H1 (cell line): Measurements from ENCODE around the gene ADAMTSL2. TPM values are rescaled to one million over a fixed set of nuclear protein-coding genes. Genes with fewer than 3 reads are reported as not detected.

ENCODE experiments used
- CHD7 ChIP-seq: fragments of 300-600 bp; sonication (generic); IDR thresholded peaks from 2 replicates; pipeline ENCODE4 v1.7.1; 2012; ENCODE audit warnings: low read length, moderate library complexity, mild to moderate bottlenecking, inconsistent platforms; ENCODE audit not compliant: insufficient replicate concordance
- JUND ChIP-seq: IDR thresholded peaks from 2 replicates; pipeline ENCODE4 v1.6.1; 2011; ENCODE audit warnings: mild to moderate bottlenecking, improper control_type of control experiment, low read length
- SIX5 ChIP-seq: IDR thresholded peaks from 2 replicates; pipeline ENCODE4 v1.6.1; 2011; ENCODE audit warnings: mild to moderate bottlenecking, low read depth, low read length
- TAF1 ChIP-seq: IDR thresholded peaks from 2 replicates; pipeline ENCODE4 v1.6.1; 2011; ENCODE audit warnings: mild to moderate bottlenecking, low read depth, low read length
- TBP ChIP-seq: IDR thresholded peaks from 2 replicates; pipeline ENCODE4 v1.6.1; 2011; ENCODE audit warnings: low read depth, low read length, improper control_type of control experiment
- polyA plus RNA-seq, 7 experiments: library from polyadenylated mRNA; depleted of rRNA in 3 of 7; stranded (reverse) in 5 of 7; unstranded in 2 of 7; fragments of >200 nt in 5 of 7; fragments of 200-250 nt in 2 of 7; gene quantifications; 1 replicate in 5 of 7; 2 replicates in 1 of 7; 4 replicates in 1 of 7; pipeline versions ENCODE4 v1.2.1 to v1.2.3, GENCODE V29; 2011 to 2013; ENCODE audit warnings: missing spikeins in 2 of 7, mixed read lengths in 2 of 7
- total RNA-seq: library from RNA; stranded (reverse); fragmentation: NEBNext Ultra II Directional; extraction: Animal tissue kit (Norgen Biotek cat#: 25700); gene quantifications from 2 replicates; pipeline ENCODE4 v1.2.1, GENCODE V29; 2021
- TF ChIP-seq, protein P1 (sequence below): IDR thresholded peaks from 2 replicates; pipeline ENCODE4 v1.6.1; 2011; ENCODE audit warnings: low read length, improper control_type of control experiment
- TF ChIP-seq, protein P2 (sequence below): IDR thresholded peaks from 2 replicates; pipeline ENCODE4 v1.6.1; 2012; ENCODE audit warnings: low read length, inconsistent platforms

ADAMTSL2 gene
- total and polyA plus RNA-seq, 2 of the 8 experiments (the other 6 are each of a cell fraction or from before 2014, with no cell fraction given): 0.74 to 0.76 TPM

DNA sequence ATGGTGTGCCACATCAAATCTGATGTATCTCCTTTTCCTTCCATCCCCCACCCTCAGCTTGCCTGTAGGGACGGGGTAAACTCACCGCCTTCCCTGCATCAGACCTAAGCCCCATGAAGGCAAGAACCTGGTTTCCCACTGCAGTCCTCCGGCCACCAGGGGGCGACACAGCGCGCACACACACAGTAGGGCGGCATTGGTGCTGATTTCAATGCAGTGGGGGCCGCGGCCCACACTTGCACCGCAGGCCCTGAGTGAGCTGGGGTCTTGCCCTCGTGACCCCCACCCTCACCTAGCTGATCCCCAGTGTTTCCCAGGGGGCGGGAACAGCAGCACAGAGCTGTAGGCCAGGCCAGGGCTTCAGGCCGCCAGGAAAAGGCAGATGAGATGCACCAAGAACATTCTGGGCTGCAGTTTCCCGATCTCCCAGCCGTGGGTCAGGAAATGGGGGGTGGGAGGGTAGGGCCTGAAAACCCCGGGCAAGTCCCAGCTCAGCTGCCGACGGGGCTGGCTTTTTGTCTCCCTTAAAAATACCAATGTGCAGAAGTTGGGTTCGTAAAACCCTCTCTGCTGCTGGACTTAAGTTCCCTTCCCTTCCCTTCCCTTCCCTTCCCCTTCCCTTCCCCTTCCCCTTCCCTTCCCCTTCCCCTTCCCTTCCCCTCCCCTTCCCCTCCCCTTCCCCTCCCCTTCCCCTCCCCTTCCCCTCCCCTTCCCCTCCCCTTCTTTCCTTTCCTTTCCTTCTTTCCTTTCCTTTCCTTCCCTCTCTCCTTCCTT, 55.1 kb downstream of the ADAMTSL2 start (continued):
- TF ChIP-seq, protein P1, sequence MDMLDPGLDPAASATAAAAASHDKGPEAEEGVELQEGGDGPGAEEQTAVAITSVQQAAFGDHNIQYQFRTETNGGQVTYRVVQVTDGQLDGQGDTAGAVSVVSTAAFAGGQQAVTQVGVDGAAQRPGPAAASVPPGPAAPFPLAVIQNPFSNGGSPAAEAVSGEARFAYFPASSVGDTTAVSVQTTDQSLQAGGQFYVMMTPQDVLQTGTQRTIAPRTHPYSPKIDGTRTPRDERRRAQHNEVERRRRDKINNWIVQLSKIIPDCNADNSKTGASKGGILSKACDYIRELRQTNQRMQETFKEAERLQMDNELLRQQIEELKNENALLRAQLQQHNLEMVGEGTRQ: no peak
- TF ChIP-seq SIX5: no peak
- no peak for TF ChIP-seq JUND
- TF ChIP-seq CHD7: no peak
- TF ChIP-seq TBP: peak; percentile 13; the same call in 1 of the 2 replicates
- 0 out of 2 replicates have a peak, but pooled peaks have one; percentile 23 for TF ChIP-seq TAF1
- TF ChIP-seq, protein P2, sequence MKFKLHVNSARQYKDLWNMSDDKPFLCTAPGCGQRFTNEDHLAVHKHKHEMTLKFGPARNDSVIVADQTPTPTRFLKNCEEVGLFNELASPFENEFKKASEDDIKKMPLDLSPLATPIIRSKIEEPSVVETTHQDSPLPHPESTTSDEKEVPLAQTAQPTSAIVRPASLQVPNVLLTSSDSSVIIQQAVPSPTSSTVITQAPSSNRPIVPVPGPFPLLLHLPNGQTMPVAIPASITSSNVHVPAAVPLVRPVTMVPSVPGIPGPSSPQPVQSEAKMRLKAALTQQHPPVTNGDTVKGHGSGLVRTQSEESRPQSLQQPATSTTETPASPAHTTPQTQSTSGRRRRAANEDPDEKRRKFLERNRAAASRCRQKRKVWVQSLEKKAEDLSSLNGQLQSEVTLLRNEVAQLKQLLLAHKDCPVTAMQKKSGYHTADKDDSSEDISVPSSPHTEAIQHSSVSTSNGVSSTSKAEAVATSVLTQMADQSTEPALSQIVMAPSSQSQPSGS: no peak
